HG03039 (cell line): Measurements from ENCODE around the gene SH3PXD2A.
"Not testable (repeated sequence)": the region's sequence is repeated elsewhere in the genome, so short reads cannot be mapped to it uniquely, and the experiment has no call there.

Experiments
- ATAC-seq: cut with Tn5 transposase; IDR thresholded peaks from one replicate; pipeline ENCODE4 v1.9.1; 2021; ENCODE audit warnings: mild to moderate bottlenecking, moderate library complexity; ENCODE audit not compliant: unreplicated experiment

The SH3PXD2A gene

GRCh38 chr10:103632871-103633270, 222.5 kb downstream of the SH3PXD2A start:
- ATAC-seq, result not testable (repeated sequence)

GRCh38 chr10:103632247-103632642, 223.1 kb downstream of the SH3PXD2A start:
- no peak for ATAC-seq

GRCh38 chr10:103630156-103630555, 225.2 kb downstream of the SH3PXD2A start:
- no peak for ATAC-seq

DNA sequence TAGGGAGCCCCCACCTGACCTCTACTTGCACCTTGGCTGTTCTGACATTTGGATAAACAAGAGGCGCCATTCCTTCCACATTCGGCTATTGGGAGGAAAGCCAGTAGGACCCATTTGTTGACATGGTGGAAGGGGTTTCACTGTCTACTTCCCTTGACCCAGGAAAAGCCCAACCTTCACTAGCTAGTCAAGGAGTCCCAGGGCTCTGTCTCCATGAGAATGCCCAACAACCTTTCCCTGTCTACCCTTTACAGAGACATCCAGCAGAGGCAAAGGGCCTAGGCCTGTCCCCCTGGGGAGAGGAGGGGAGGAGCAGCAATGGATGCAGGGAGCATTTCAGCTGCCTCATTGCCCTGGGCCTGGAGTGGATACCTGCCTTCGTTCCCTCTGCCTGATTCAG, 225.8 kb downstream of the SH3PXD2A start:
- ATAC-seq, result no peak

GRCh38 chr10:103627893-103628292, 227.5 kb downstream of the SH3PXD2A start:
- no peak for ATAC-seq

DNA sequence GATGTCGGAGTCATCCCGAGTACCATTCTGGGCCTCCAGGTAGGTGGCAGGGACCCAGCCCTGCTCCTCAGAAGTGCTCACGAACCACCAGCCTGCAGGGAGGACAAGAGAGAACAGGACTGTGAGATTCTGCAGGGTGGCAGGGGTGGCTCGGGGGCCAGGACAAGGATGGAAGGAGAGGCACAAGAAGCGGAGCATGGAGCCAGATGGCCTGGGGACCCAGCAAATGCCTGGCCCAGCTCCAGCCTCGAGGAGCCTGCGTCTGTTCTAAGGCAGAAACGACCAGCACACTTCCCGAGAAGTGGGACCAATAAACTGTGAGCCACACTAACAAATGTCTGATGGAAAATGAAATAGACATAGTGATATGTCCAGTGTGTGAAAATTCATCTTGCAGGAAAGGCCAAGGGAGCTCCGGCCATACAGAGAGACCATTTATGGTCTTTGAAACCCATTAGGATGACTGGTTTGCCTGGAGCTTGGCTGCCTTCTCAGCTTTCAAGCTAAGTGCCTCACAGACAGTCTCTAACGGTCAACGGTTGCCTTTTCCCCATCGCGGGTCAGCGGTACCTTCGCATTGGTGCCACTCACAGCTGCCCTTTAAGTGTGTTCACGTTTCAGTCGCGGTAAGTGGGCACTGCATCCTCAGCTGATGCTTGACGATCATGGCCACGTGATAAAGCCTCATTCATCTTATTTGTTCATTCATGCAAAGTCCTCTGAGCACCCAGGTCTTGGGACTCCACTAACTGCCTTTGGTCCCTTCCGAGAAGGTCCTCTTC, 228.1 kb downstream of the SH3PXD2A start:
- ATAC-seq, result no peak

GRCh38 chr10:103626178-103626577, 229.2 kb downstream of the SH3PXD2A start:
- ATAC-seq, result no peak

DNA sequence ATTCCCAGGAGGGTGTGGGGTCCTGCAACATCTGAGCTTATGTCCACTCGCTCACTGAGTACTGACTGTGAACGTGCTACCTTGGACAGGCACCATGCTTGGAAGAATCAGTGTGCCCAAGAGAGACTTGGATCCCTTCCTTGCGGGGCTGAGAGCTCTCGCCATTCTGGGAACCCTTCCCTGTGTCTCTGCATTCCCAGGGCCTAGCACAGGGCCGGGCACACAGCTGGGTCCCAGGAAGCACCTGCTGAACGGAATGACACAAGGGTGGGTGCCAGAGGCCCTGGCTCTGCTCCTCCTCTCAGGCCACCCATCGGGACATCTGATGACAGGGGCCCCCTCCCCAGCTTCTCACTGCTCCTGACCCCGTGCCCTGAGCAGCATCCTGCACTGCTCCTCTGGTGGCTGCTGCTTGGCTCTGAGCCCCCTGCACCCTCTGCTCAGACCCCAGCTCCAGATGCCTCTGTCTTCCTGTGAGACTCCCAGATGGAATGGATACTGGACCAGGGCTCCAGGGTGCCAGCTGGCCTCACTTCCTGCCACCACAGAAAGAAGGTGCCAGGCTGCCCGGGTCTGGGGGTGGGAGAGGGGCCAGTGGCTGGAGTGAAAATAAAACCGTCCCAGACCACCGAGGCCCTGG, 232.3 kb downstream of the SH3PXD2A start:
- ATAC-seq, result no peak

GRCh38 chr10:103622286-103622685, 233.1 kb downstream of the SH3PXD2A start:
- no peak for ATAC-seq

- ATAC-seq, result no peak
Measured at GRCh38 chr10:103621783-103622125, 233.6 kb downstream of the SH3PXD2A start.

- no peak for ATAC-seq
Measured at GRCh38 chr10:103620891-103621782, 234.2 kb downstream of the SH3PXD2A start.

GRCh38 chr10:103620352-103620740, 235.0 kb downstream of the SH3PXD2A start:
- no peak for ATAC-seq

DNA sequence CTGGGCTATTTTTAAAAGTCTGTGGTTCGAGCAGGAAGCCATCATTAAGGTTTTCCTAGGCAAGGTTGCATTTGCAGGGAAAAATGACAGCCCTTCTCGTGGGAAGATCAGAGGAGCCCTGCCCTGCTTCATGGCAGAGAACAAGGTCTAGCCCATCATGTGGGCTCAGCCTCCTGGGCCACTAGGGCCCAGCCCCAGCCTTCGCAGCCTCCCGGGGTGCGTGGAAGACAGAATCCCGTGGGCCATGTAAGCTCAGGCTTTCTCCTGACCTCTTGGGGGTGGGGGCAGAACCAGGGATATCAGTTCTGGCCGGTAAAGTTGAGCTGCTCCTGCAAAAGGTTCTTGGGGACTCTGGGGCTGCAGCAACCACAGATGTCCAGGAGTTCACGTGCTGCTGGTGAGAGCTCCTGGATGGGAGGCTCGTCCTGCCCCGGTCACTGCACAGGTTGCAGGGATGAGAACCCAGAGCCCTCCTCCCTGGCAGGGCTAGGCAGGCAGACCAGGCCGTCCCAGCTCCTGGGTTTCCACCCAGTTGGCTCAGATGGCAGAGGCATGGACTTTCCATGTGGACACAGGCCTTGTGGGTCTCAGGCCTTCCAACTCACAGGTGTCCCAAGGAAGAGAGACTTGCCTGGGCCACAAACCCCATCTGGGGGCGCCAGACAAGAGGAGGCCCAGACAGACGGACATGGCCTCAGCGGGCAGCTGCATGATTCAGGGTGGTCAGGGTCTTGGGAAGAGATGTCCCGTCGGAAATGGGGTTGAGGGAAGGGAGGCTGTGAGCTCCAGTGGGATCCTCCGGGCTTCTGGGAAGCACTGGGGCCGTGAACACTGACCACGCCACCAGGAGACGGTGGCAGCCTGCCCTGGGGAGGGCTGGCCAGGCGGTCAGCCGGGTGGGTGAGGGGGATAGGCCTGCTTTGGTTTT, 235.7 kb downstream of the SH3PXD2A start:
- ATAC-seq, result no peak

DNA sequence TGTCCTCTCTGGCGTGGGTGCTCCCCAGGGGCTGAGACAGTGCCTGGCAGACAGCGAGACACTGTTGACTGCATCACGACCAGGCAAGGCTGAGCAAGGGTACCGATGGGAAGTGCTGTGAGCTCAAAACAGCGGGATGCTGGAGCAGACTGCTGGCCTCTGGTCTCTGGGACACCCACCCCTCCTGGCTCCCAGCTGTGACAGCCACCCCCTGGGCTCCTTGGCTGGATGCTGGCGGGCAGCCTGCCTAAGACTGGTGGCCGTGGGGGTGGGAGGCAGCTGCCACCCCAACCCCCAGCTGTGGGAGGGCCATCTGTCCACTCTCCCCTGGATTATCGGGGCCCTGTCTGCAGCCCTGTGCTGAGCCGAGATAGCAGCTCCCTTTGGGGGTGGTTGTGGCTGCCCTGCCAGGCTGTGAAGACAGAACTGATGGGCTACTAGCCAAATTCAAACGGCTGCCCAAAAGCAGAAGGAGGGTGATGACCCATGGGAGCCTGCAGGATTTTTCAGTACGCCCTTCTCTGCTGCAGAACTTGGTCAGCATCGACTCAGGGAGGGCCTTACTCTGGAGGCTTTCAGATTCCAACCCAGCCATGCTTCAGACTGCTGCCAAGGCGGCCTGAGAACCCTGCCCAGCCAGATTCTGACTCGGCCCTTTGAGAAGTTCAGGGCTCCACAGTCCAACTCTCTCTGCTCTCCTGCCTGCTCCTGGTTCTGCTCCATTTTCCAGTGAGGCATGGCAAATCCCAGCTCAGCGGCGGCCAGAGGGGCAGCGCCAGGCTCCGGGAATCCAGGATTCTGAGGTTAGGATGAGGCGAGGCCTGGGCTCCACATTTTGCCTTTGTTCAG, 236.6 kb downstream of the SH3PXD2A start:
- ATAC-seq, result no peak

DNA sequence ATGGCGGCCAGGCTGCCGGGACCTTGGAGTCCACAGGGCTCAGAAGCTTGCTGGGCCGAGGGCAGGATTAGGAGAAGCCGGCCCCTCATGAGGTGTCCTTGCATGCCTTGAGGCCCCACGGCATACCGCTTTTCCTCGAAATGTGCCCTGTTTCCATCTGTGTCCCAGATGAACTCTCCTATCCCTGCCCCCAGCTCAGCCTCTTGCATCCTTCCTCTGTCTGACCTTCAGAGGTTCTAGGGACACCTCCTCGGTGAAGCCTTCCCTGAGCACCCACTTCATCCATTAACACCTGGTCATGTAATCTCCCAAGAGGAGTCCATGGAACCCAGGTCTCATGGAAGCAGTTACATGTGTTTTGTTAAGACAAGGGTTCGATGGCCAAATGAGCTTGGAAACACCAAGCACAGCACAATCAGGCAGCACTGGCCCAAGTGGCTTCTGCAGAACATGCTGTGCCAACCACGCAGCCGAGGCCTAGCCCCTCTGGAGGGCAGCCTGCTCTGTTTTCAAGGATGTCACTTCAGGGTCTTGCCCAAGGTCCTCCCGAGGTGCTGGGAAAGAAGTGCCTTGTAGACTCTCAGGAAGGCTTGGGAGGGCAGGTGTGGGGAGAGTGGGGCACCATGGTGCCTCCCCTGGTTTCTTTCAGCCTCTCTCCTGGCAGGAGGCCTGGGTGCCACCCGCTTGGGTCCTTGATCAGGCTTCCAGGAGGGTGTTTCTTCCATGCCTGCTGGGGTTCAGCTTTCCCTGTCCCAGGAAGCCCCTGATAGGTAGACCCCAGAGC, 237.6 kb downstream of the SH3PXD2A start:
- ATAC-seq, result no peak

DNA sequence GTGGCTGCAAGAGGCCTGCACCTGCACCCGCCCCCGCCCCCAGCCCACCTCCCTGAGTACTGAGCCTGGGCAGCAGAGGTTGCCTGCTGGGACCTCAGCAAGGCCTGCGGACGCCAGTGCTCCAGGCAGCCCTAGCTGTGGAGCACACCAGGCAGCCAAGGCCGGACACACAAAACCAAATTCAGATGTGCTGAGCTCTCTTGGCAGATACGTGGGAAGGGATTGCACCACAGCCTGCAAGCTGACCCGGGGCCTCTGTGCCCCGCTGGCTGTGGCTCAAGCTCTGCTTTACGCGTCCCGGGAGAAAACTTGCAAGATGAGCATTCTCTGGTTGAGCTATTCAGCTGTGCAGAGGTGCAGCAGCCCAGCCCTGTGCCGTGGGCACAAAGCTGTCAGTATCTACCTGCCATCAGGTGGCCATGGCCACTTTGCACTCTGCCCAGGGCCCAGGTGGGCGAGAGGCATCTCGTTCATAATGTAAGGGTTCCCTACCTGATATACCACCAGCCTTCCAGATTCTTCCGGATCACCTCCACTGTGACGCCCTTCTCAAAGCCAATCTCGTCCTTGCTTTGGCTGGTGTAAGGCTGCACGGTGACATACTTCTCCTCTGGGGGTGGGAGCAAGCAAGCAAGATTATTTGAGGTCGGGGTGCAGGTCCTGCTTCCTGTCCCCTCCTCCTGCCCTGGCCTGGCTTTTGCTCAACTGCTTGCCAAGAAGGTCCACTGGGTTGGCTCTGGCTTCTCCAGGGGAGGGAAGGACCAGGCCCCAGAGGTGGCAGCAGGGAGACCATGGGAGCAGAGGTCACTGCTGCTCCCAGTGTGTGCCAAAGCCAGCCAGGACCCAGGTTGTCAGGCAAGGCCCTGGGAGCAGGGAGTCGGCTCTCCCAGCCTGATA, 238.4 kb downstream of the SH3PXD2A start:
- ATAC-seq, result no peak

DNA sequence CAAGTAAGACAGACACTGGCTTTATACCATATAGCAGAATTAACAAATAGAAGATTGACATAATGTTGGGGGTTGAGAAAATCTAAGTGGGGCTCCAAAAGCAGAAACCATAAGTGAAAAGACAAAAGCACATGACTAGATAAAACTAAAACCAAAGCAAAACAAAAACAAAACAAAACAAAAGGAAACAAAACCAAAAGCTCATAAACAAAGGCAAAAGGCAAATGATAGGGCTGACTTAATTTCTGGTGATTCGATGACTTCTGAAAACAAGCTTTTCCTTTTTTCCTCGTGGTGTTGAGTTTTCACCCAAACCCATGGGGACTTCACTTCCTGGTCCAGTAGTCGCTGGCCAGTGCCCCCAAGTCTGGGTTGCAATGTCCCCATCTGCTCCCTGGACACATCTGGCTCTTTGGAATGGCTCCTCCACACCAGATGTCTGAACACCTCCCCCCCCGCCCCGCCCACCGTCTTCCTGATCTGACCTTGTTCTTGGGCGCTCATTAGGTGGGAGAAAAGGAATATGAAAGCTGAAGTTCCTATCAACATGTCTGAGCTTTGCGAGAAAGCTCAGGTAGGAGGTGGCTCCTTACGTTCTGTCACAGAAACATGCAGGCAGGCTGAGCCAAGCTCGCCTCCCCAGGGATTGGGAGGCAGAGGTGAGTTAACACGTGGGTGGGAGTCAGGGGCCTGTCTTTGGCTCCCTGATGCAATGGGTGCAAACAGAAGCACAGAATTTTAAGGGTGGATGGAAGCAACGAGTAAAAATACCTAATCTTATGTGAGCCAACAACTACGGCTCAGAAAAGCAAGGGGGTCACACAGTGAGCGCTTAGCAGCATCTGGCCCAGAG, 240.8 kb downstream of the SH3PXD2A start:
- ATAC-seq, result no peak
